Transverse colon (tissue), 3 donors: ENCODE results near the gene HAT1.

Experiments
- CTCF ChIP-seq, 5 experiments: fragments of 200-600 bp in 3 of 5; fragments of 450-650 bp in 2 of 5; sonication (generic) in 3 of 5; IDR thresholded peaks; 1 replicate in 2 of 5; 2 replicates in 3 of 5; pipeline ENCODE4 v1.5.1; 2016 to 2017; ENCODE audit warnings: antibody characterized with exemption in 5 of 5, inconsistent platforms in 3 of 5, mild to moderate bottlenecking in 2 of 5, moderate library complexity in 1 of 5
- POLR2A ChIP-seq: fragments of 450-650 bp; IDR thresholded peaks from one replicate; pipeline ENCODE4 v1.6.1; 2016; ENCODE audit warnings: antibody characterized with exemption, mild to moderate bottlenecking, moderate library complexity

- no peak for TF ChIP-seq POLR2A
- TF ChIP-seq CTCF (IDR thresholded peaks at IDR 0.05): no peak
Measured at GRCh38 chr2:171995586-171995985, 73.3 kb downstream of the HAT1 start.
